Stimulated activated CD4-positive, alpha-beta T cell treated with anti-CD3 and anti-CD28 coated beads, TNF-alpha, amount 100 ng/mL, for 1 hour (primary cell): ENCODE results near the gene ARMCX1.
"Not testable (repeated sequence)": the region's sequence is repeated elsewhere in the genome, so short reads cannot be mapped to it uniquely, and the experiment has no call there.

Experiments used
- DNase-seq, 3 donors: peaks; one replicate each; pipeline ENCODE4 v3.0.0-alpha.2; 2020; ENCODE audit warnings: low read depth in 3 of 3, low spot score in 1 of 3

The ARMCX1 gene

GRCh38 chrX:101550362-101550750 is at the start of gene ARMCX1:
Gene ARMCX1 (plus strand): TSS chrX:101550547. CDS start chrX:101552931, 2,384 bp downstream.
- DNase-seq, result no peak

- not testable (repeated sequence) for DNase-seq
Measured at GRCh38 chrX:101502929-101503328, 47.4 kb upstream of the ARMCX1 start.

- DNase-seq, result no peak
Measured at GRCh38 chrX:101507372-101507771, 43.0 kb upstream of the ARMCX1 start.

GRCh38 chrX:101507986-101508385 is 42.4 kb upstream of the ARMCX1 start:
- DNase-seq, result no peak

DNA sequence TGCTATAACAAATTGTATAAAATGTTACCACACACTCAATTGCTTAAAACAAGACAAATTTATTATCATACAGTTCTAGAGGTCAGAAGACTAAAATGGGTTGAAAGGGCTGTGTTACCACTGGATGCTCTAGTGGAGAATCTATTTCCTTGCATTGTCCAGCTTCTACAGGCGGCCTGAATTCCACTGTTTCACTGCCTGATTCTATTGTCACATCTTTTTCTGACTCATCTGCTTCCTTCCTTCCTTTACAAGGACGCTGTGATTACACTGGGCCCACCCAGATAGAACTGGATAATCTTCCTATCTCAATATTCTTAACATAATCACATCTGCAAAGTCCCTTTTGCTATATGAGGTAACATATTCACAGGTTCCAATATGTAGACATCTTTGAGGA is 19.4 kb upstream of the ARMCX1 start:
- DNase-seq, result no peak

GRCh38 chrX:101539116-101539515 is 11.2 kb upstream of the ARMCX1 start:
- no peak for DNase-seq

- no peak for DNase-seq
Measured at GRCh38 chrX:101550751-101551379, 518 bp downstream of the ARMCX1 start.

- no peak for DNase-seq
Measured at GRCh38 chrX:101551380-101551767, 1.0 kb downstream of the ARMCX1 start.

DNA sequence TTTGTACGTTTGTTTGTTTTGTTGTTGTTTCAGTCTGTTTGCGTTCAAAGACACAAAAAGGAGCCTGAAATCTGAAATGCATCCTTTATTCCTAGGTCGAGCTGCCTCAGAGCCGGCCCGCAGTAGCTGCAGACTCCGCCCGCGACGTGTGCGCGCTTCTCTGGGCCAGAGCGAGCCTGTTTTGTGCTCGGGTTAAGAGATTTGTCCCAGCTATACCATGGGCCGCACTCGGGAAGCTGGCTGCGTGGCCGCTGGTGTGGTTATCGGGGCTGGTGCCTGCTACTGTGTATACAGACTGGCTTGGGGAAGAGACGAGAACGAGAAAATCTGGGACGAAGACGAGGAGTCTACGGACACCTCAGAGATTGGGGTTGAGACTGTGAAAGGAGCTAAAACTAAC is 2.4 kb downstream of the ARMCX1 start:
- no peak for DNase-seq

GRCh38 chrX:101564651-101565050 is 14.3 kb downstream of the ARMCX1 start:
- no peak for DNase-seq

GRCh38 chrX:101595739-101596419 is 45.5 kb downstream of the ARMCX1 start:
- DNase-seq, result peak in 1 of 3 donors; percentile 11

- DNase-seq, result not testable (repeated sequence)
Measured at GRCh38 chrX:101599592-101599991, 49.2 kb downstream of the ARMCX1 start.

DNA sequence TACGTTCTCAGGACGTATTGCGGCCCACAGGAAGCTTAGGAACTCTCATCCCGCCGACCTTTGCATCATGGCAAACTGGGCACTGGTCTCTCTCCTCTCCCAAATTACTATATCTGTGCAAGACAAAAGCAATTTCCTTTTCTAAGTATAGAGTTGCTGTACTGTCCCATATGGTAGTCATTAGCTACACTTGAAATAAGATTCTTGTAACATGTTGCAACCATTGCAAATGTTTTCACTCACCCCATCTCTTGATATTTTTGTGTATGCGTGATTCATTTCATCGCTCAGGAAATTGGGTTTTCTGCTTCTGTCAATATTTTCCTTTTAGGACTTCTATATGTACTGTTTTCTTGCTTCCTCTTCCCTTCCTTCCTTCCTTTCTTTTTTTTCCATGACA is 51.7 kb downstream of the ARMCX1 start:
- no peak for DNase-seq
